Measurements from ENCODE around the gene KIAA0930.

KIAA0930 gene

DNA sequence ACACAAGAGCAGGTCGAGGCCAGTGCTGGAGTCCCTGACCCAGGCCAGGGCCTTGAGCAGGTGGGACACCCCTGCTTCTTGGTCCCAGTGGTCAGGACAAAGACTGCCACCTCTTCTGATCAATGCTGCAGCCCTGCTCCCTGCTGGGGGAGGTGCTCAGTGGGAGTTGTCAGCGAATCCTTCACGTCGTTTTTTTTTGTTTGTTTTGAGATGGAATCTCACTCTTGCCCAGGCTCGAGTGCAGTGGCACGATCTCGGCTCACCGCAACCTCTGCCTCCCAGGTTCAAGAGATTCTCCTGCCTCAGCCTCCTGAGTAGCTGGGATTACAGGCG lies 42.3 kb downstream of the KIAA0930 start:
- Histone ChIP-seq H3K36me3 (ENCODE audit: control insufficient read depth in 2 of 2, insufficient read depth in 1 of 2, low read length in 2 of 2) (peaks cover 0 to 75% of the 10 kb centered on the region in 2 experiments; a peak in 1 of 3 replicates), H3K4me3 (ENCODE audit: low read depth, low read length) (no peak overlapping the region), H3K4me1 (ENCODE audit: control insufficient read depth, insufficient read depth, low read length) (peaks cover 4% of the 10 kb centered on the region; the same call in 1 of the 2 replicates), H3K9me3 (ENCODE audit: control insufficient read depth, insufficient read depth, low read depth, low read length) (no peaks in the 10 kb centered on the region), H3K27ac (ENCODE audit: extremely low read depth, low read depth, low read length) (no peak overlapping the region)
- TF ChIP-seq ZNF585B (tag by site-specific recombination; IDR thresholded peaks at IDR 0.05), result no peak
- TF ChIP-seq ZIC2 (tag by site-specific recombination; IDR thresholded peaks at IDR 0.05), result peak; percentile 39; the same call in 1 of the 2 replicates
- POLR2A ChIA-PET, result no interaction called here
- CTCF ChIA-PET, result interaction anchor here (1.2 to 1.4 kb wide), 2 partner anchors 10 to 24 kb away, joined by 3 to 6 read pairs; no protein-coding TSS in a partner anchor

DNA sequence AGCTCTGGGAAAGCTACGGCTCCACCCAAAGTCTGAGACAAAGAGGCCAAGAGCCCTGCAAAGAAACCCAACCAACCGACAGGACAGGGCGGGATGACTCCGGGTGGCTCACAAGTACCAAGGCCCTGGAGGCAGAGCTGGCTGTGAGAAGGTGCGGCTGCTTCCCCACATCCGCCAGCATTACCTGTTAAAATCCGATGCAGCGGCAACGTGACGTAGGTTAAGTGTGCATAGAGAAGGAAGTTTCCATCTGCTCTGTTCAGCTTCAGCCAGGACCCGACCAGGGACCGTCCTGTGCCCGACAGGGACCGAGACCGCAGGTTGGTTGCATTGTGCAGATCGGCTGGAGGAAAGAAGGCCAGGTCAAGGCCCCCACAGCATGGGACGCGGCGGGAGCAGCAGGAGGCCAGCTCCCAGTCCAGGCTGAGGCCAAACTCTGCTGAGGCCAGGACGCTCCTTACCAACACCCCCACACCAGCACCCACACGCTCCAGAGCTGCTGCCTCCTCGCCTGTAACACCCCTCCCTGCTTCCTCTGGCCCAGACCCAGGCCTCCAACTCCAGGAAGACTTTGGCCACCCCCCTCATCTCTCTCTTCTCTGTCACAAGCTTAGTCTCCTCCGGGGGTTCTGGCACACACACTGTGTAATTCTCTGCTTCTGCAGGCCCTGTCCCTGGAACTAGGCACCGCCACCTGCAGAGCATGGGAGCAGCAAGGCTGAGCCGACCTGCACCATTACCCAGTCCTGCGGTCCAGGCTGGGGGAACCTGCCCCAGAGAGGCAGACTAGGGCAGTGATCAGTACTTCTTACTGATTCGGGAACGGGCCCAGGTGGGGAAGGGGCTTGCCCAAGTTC lies 42.9 kb downstream of the KIAA0930 start:
- ChIA-PET CTCF (interaction anchor here (1.2 to 1.4 kb wide), 2 partner anchors 11 to 23 kb away, joined by 3 to 6 read pairs; no protein-coding TSS in a partner anchor), POLR2A (no interaction called here)
- peaks cover 0 to 70% of the 10 kb centered on the region in 2 experiments; a peak in 1 of 3 replicates for H3K36me3 ChIP-seq (ENCODE audit: control insufficient read depth in 2 of 2, insufficient read depth in 1 of 2, low read length in 2 of 2)
- TF ChIP-seq EGR2 (tag by site-specific recombination; IDR thresholded peaks at IDR 0.05; ENCODE audit: low read depth) (peak; percentile 72), ZNF274 (IDR thresholded peaks at IDR 0.05; ENCODE audit: low read length) (no peak), ZNF274 (tag by site-specific recombination; IDR thresholded peaks at IDR 0.05; ENCODE audit: borderline replicate concordance) (no peak), ZIC2 (tag by site-specific recombination; IDR thresholded peaks at IDR 0.05) (peak; percentile 80), GLIS1 (tag by site-specific recombination; IDR thresholded peaks at IDR 0.05) (peak; percentile 26; the same call in 1 of the 2 replicates), ZNF239 (tag by site-specific recombination; IDR thresholded peaks at IDR 0.05) (no peak), YY2 (tag by site-specific recombination; IDR thresholded peaks at IDR 0.05) (no peak), ZNF132 (tag by site-specific recombination; IDR thresholded peaks at IDR 0.05; ENCODE audit: borderline replicate concordance) (no peak), ZFHX2 (tag by site-specific recombination; conservative IDR thresholded peaks at IDR 0.05) (peak; percentile 49; the same call in 1 of the 2 replicates)
- TF ChIP-seq, protein P1, sequence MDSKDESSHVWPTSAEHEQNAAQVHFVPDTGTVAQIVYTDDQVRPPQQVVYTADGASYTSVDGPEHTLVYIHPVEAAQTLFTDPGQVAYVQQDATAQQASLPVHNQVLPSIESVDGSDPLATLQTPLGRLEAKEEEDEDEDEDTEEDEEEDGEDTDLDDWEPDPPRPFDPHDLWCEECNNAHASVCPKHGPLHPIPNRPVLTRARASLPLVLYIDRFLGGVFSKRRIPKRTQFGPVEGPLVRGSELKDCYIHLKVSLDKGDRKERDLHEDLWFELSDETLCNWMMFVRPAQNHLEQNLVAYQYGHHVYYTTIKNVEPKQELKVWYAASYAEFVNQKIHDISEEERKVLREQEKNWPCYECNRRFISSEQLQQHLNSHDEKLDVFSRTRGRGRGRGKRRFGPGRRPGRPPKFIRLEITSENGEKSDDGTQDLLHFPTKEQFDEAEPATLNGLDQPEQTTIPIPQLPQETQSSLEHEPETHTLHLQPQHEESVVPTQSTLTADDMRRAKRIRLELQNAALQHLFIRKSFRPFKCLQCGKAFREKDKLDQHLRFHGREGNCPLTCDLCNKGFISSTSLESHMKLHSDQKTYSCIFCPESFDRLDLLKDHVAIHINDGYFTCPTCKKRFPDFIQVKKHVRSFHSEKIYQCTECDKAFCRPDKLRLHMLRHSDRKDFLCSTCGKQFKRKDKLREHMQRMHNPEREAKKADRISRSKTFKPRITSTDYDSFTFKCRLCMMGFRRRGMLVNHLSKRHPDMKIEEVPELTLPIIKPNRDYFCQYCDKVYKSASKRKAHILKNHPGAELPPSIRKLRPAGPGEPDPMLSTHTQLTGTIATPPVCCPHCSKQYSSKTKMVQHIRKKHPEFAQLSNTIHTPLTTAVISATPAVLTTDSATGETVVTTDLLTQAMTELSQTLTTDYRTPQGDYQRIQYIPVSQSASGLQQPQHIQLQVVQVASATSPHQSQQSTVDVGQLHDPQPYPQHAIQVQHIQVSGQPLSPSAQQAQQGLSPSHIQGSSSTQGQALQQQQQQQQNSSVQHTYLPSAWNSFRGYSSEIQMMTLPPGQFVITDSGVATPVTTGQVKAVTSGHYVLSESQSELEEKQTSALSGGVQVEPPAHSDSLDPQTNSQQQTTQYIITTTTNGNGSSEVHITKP (tag by site-specific recombination; IDR thresholded peaks at IDR 0.05), result peak; percentile 97
- peaks cover 4% of the 10 kb centered on the region; the same call in 1 of the 2 replicates for H3K4me1 ChIP-seq (ENCODE audit: control insufficient read depth, insufficient read depth, low read length)
- no peak overlapping the region for H3K27ac ChIP-seq (ENCODE audit: extremely low read depth, low read depth, low read length)
- no peaks in the 10 kb centered on the region for H3K9me3 ChIP-seq (ENCODE audit: control insufficient read depth, insufficient read depth, low read depth, low read length)
- H3K4me3 ChIP-seq (ENCODE audit: low read depth, low read length), result no peak overlapping the region

DNA sequence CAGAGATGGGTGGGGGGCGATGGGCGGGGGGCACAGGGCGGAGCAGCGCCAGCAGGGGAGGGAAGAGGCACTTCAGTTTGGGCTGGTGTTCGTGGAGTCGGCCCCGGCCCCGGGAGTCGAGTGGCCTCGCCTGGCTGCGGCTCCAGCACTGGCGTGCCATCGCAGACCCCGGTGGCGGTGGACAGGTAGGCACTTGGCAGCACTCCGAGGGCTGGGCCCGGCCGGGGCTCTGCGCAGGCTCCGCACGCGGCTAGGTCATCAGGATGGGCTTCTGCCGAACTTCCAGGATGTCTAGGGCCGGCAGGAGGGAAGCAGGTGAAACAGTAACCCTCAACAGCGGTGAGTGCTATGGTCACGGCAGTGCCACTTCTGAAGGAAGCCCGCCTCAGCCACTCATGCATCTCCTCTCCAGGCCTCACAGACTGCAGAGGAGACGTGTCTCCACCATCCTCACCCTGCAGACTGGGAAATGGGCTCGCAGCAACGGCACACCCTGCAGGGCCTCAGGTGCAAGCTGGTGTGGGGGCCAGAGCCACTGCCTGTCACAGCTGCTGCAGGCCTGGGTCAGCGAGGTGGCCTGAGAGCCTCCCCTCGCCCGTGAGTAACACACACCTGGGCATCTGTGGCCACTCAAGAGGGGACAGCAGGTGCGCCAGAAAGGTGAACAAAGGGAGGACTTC lies 43.6 kb downstream of the KIAA0930 start:
- ChIA-PET POLR2A (no interaction called here), CTCF (interaction anchor here (0.6 to 1.4 kb wide), 4 partner anchors 12 to 97 kb away, joined by 3 to 6 read pairs (median 3); no protein-coding TSS in a partner anchor)
- no peaks in the 10 kb centered on the region for H3K9me3 ChIP-seq (ENCODE audit: control insufficient read depth, insufficient read depth, low read depth, low read length)
- TF ChIP-seq ZNF558 (tag by site-specific recombination; IDR thresholded peaks at IDR 0.05), result no peak
- TF ChIP-seq TRIM28 (IDR thresholded peaks at IDR 0.05; ENCODE audit: borderline replicate concordance, low read length), result no peak
- TF ChIP-seq YY1 (tag by site-specific recombination; IDR thresholded peaks at IDR 0.05), result no peak
- TF ChIP-seq ZNF324 (tag by site-specific recombination; IDR thresholded peaks at IDR 0.05), result no peak
- TF ChIP-seq, protein P2, sequence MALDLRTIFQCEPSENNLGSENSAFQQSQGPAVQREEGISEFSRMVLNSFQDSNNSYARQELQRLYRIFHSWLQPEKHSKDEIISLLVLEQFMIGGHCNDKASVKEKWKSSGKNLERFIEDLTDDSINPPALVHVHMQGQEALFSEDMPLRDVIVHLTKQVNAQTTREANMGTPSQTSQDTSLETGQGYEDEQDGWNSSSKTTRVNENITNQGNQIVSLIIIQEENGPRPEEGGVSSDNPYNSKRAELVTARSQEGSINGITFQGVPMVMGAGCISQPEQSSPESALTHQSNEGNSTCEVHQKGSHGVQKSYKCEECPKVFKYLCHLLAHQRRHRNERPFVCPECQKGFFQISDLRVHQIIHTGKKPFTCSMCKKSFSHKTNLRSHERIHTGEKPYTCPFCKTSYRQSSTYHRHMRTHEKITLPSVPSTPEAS (tag by site-specific recombination; IDR thresholded peaks at IDR 0.05), result no peak
- TF ChIP-seq ZNF175 (tag by site-specific recombination; IDR thresholded peaks at IDR 0.05), result no peak
- TF ChIP-seq, protein P3, sequence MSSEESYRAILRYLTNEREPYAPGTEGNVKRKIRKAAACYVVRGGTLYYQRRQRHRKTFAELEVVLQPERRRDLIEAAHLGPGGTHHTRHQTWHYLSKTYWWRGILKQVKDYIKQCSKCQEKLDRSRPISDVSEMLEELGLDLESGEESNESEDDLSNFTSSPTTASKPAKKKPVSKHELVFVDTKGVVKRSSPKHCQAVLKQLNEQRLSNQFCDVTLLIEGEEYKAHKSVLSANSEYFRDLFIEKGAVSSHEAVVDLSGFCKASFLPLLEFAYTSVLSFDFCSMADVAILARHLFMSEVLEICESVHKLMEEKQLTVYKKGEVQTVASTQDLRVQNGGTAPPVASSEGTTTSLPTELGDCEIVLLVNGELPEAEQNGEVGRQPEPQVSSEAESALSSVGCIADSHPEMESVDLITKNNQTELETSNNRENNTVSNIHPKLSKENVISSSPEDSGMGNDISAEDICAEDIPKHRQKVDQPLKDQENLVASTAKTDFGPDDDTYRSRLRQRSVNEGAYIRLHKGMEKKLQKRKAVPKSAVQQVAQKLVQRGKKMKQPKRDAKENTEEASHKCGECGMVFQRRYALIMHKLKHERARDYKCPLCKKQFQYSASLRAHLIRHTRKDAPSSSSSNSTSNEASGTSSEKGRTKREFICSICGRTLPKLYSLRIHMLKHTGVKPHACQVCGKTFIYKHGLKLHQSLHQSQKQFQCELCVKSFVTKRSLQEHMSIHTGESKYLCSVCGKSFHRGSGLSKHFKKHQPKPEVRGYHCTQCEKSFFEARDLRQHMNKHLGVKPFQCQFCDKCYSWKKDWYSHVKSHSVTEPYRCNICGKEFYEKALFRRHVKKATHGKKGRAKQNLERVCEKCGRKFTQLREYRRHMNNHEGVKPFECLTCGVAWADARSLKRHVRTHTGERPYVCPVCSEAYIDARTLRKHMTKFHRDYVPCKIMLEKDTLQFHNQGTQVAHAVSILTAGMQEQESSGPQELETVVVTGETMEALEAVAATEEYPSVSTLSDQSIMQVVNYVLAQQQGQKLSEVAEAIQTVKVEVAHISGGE (tag by site-specific recombination; conservative IDR thresholded peaks at IDR 0.05; ENCODE audit: low read depth), result no peak
- no peak for TF ChIP-seq BCL11A (tag by site-specific recombination; IDR thresholded peaks at IDR 0.05; ENCODE audit: low read depth)
- TF ChIP-seq KLF9 (tag by site-specific recombination; IDR thresholded peaks at IDR 0.05; ENCODE audit: low read depth), result no peak

More for the DNA sequence above, 43.6 kb downstream of the KIAA0930 start:
- Histone ChIP-seq H3K36me3 (ENCODE audit: control insufficient read depth in 2 of 2, insufficient read depth in 1 of 2, low read length in 2 of 2) (peaks cover 0 to 62% of the 10 kb centered on the region in 2 experiments; a peak in 1 of 3 replicates), H3K4me3 (ENCODE audit: low read depth, low read length) (no peak overlapping the region), H3K4me1 (ENCODE audit: control insufficient read depth, insufficient read depth, low read length) (peaks cover 4% of the 10 kb centered on the region; the same call in 1 of the 2 replicates), H3K27ac (ENCODE audit: extremely low read depth, low read depth, low read length) (no peak overlapping the region)
